ENCODE results near the gene NSG1. TPM values are rescaled to one million over a fixed set of nuclear protein-coding genes. Genes with fewer than 3 reads are reported as not detected.
A peak's percentile ranks its signal among the peaks of the same experiment; 100 is the strongest.

NSG1 gene
- polyA plus RNA-seq, 2 of the 4 experiments (the other 2 are of a cell fraction), result 0.26 to 0.34 TPM

- WGBS (ENCODE audit: missing lambda C conversion rate), result 90% methylated on average over 9 of the region's 19 CpGs
- CTCF ChIA-PET, result no interaction called here
Measured at GRCh38 chr4:4415107-4415805, 28.4 kb downstream of the NSG1 start.

GRCh38 chr4:4415806-4416805, 29.2 kb downstream of the NSG1 start:
- Histone ChIP-seq H3K4me2 (no peak overlapping the region), H3K4me1 (no peaks in the 10 kb centered on the region), H3K4me3 (no peak overlapping the region), H3K27ac (no peak overlapping the region), H3K9me3 (no peaks in the 10 kb centered on the region)
- no peak for DNase-seq (ENCODE audit: low read depth in 1 of 2, low spot score in 1 of 2)
- no peak for FAIRE-seq
- no peak for ATAC-seq
- POLR2A ChIA-PET, result no interaction called here
- CTCF ChIA-PET, result no interaction called here
- TF ChIP-seq ZNF302 (CRISPR knock-in tag; IDR thresholded peaks at IDR 0.05) (no peak), BHLHE40 (IDR thresholded peaks at IDR 0.05; ENCODE audit: low read depth, low read length) (no peak), SMC3 (IDR thresholded peaks at IDR 0.05) (no peak), NFE2L2 (conservative IDR thresholded peaks at IDR 0.05; ENCODE audit: low read length) (no peak), NR3C1 (IDR thresholded peaks at IDR 0.05) (no peak), JUN (IDR thresholded peaks at IDR 0.05) (no peak), RNF2 (IDR thresholded peaks at IDR 0.05; ENCODE audit: borderline replicate concordance, low read depth) (no peak), ZSCAN20 (CRISPR knock-in tag; IDR thresholded peaks at IDR 0.05) (no peak), ATOH8 (CRISPR knock-in tag; IDR thresholded peaks at IDR 0.05; ENCODE audit: low read depth) (no peak), BCL3 (IDR thresholded peaks at IDR 0.05) (no peak), TP53 (CRISPR knock-in tag; IDR thresholded peaks at IDR 0.05) (no peak), MYC (IDR thresholded peaks at IDR 0.05; ENCODE audit: borderline replicate concordance, low read length) (no peak), MAX (IDR thresholded peaks at IDR 0.05) (no peak), EHMT2 (IDR thresholded peaks at IDR 0.05; ENCODE audit: low read depth) (no peak), ZC3H11A (IDR thresholded peaks at IDR 0.05) (no peak), RARB (CRISPR knock-in tag; IDR thresholded peaks at IDR 0.05) (no peak), NPAS2 (CRISPR knock-in tag; IDR thresholded peaks at IDR 0.05; ENCODE audit: borderline replicate concordance) (no peak), EP300 (IDR thresholded peaks at IDR 0.05) (no peak)
- WGBS (ENCODE audit: missing lambda C conversion rate), result 93% methylated on average over 19 of the region's 27 CpGs

More at GRCh38 chr4:4415107-4415805, 28.4 kb downstream of the NSG1 start:
- POLR2A ChIA-PET, result no interaction called here
- TF ChIP-seq TFCP2L1 (CRISPR knock-in tag; IDR thresholded peaks at IDR 0.05) (no peak), CHD4 (IDR thresholded peaks at IDR 0.05; ENCODE audit: borderline replicate concordance) (no peak), MAZ (IDR thresholded peaks at IDR 0.05; ENCODE audit: borderline replicate concordance, low read depth, low read length) (no peak), MAX (IDR thresholded peaks at IDR 0.05) (no peak), SMC3 (IDR thresholded peaks at IDR 0.05) (no peak), RARB (CRISPR knock-in tag; IDR thresholded peaks at IDR 0.05) (no peak), HOXB5 (CRISPR knock-in tag; IDR thresholded peaks at IDR 0.05) (no peak), MAFK (IDR thresholded peaks at IDR 0.05; ENCODE audit: partially characterized antibody) (no peak), BHLHE40 (IDR thresholded peaks at IDR 0.05; ENCODE audit: low read depth, low read length) (no peak), RNF2 (IDR thresholded peaks at IDR 0.05; ENCODE audit: borderline replicate concordance, low read depth) (no peak), SREBF2 (IDR thresholded peaks at IDR 0.05) (no peak), GATA3 (IDR thresholded peaks at IDR 0.05; ENCODE audit: borderline replicate concordance) (no peak), RFX5 (IDR thresholded peaks at IDR 0.05) (no peak), HOXA7 (CRISPR knock-in tag; IDR thresholded peaks at IDR 0.05) (no peak), EHF (CRISPR knock-in tag; IDR thresholded peaks at IDR 0.05) (no peak), KDM1A (IDR thresholded peaks at IDR 0.05; ENCODE audit: low read depth) (no peak), RAD21 (conservative IDR thresholded peaks at IDR 0.05 in 1 of 2, IDR thresholded peaks at IDR 0.05 in 1 of 2) (no peak)
- Histone ChIP-seq H3K27ac (no peak overlapping the region), H3K4me2 (no peak overlapping the region), H3K4me1 (no peaks in the 10 kb centered on the region), H3K9me3 (no peaks in the 10 kb centered on the region), H3K4me3 (no peak overlapping the region)
- DNase-seq (ENCODE audit: low read depth in 1 of 2, low spot score in 1 of 2) (peak in 1 of 2 experiments; percentile 13), ATAC-seq (no peak), FAIRE-seq (no peak)
